ENCODE data around the gene CRTAC1. TPM values are rescaled to one million over a fixed set of nuclear protein-coding genes. Genes with fewer than 3 reads are reported as not detected.

Gene CRTAC1
- total RNA-seq, 2 donors from 2014 or later: 0.43 to 1.5 TPM

GRCh38 chr10:97889461-97890265 lies 140.8 kb downstream of the CRTAC1 start:
- DNase-seq (no peak), ATAC-seq (no peak)
- intact Hi-C loops (cut with DNase I, micrococcal nuclease): no loop called here

GRCh38 chr10:97888641-97889262 lies 141.7 kb downstream of the CRTAC1 start:
- DNase-seq (peak; percentile 18 to 35), ATAC-seq (peak; percentile 66)
- intact Hi-C loops (cut with DNase I, micrococcal nuclease): no loop called here

- DNase-seq (no peak), ATAC-seq (no peak)
- intact Hi-C loops (cut with DNase I, micrococcal nuclease): no loop called here
Measured at GRCh38 chr10:97888134-97888533, 142.3 kb downstream of the CRTAC1 start.

- intact Hi-C loops (cut with DNase I, micrococcal nuclease): no loop called here
- ATAC-seq (no peak), DNase-seq (no peak)
Measured at GRCh38 chr10:97887399-97887798, 143.0 kb downstream of the CRTAC1 start.

GRCh38 chr10:97886286-97886685 lies 144.1 kb downstream of the CRTAC1 start:
- DNase-seq (no peak), ATAC-seq (no peak)
- intact Hi-C loops (cut with DNase I, micrococcal nuclease): no loop called here

GRCh38 chr10:97883092-97883485 lies 147.3 kb downstream of the CRTAC1 start:
- intact Hi-C loops (cut with DNase I, micrococcal nuclease): no loop called here
- DNase-seq (no peak), ATAC-seq (no peak)

GRCh38 chr10:97882142-97883091 lies 148.0 kb downstream of the CRTAC1 start:
- no peak for DNase-seq
- ATAC-seq: no peak
- intact Hi-C loops (cut with DNase I, micrococcal nuclease): no loop called here

GRCh38 chr10:97880109-97880508 lies 150.3 kb downstream of the CRTAC1 start:
- intact Hi-C loops (cut with DNase I, micrococcal nuclease): no loop called here
- ATAC-seq (no peak), DNase-seq (no peak)

GRCh38 chr10:97879241-97879640 lies 151.2 kb downstream of the CRTAC1 start:
- no peak for DNase-seq
- no peak for ATAC-seq
- intact Hi-C loops (cut with DNase I, micrococcal nuclease): no loop called here

- intact Hi-C loops (cut with DNase I, micrococcal nuclease): no loop called here
- no peak for ATAC-seq
- no peak for DNase-seq
Measured at GRCh38 chr10:97876402-97876801, 154.0 kb downstream of the CRTAC1 start.

GRCh38 chr10:97875391-97875790 lies 155.0 kb downstream of the CRTAC1 start:
- DNase-seq (no peak), ATAC-seq (no peak)
- intact Hi-C loops (cut with DNase I, micrococcal nuclease): no loop called here

GRCh38 chr10:97874332-97874731 lies 156.1 kb downstream of the CRTAC1 start:
- DNase-seq (no peak), ATAC-seq (no peak)
- intact Hi-C loops (cut with DNase I, micrococcal nuclease): no loop called here

- no peak for ATAC-seq
- no peak for DNase-seq
- intact Hi-C loops (cut with DNase I, micrococcal nuclease): no loop called here
Measured at GRCh38 chr10:97873569-97873968, 156.9 kb downstream of the CRTAC1 start.

- ATAC-seq: no peak
- intact Hi-C loops (cut with DNase I, micrococcal nuclease): no loop called here
- no peak for DNase-seq
Measured at GRCh38 chr10:97870990-97871389, 159.4 kb downstream of the CRTAC1 start.

- peak; percentile 73 to 80 for DNase-seq
- intact Hi-C loops (cut with DNase I, micrococcal nuclease): no loop called here
Measured at GRCh38 chr10:97869091-97870042, 161.1 kb downstream of the CRTAC1 start.

GRCh38 chr10:97868134-97868685 lies 162.2 kb downstream of the CRTAC1 start:
- ATAC-seq: no peak
- intact Hi-C loops (cut with DNase I, micrococcal nuclease): no loop called here
- no peak for DNase-seq

More at GRCh38 chr10:97869091-97870042, 161.1 kb downstream of the CRTAC1 start:
- ATAC-seq: peak; percentile 100

- DNase-seq (no peak), ATAC-seq (no peak)
- intact Hi-C loops (cut with DNase I, micrococcal nuclease): no loop called here
Measured at GRCh38 chr10:97867220-97867800, 163.1 kb downstream of the CRTAC1 start.
